Immature natural killer cell (primary cell): ENCODE measurements around the gene ZNF785. TPM values are rescaled to one million over a fixed set of nuclear protein-coding genes. Genes with fewer than 3 reads are reported as not detected.
"Not testable (repeated sequence)": the region's sequence is repeated elsewhere in the genome, so short reads cannot be mapped to it uniquely, and the experiment has no call there.

Source experiments
- DNase-seq, 3 donors: peaks; one replicate each; pipeline ENCODE4 v3.0.0; 2022; ENCODE audit warnings: mixed read lengths in 1 of 3
- H3K27ac Mint-ChIP-seq, 6 donors: one replicate each; pipeline ENCODE4 v1.8.0; 2020; ENCODE audit warnings: mixed read lengths in 6 of 6, mild to moderate bottlenecking in 5 of 6, inconsistent platforms in 4 of 6, moderate library complexity in 3 of 6
- H3K27me3 Mint-ChIP-seq, 3 donors: one replicate each; pipeline ENCODE4 v1.8.0; 2020 to 2021; ENCODE audit warnings: low read depth in 3 of 3, mild to moderate bottlenecking in 3 of 3, mixed read lengths in 3 of 3, moderate library complexity in 3 of 3, inconsistent platforms in 1 of 3
- H3K36me3 Mint-ChIP-seq, 3 donors: one replicate each; pipeline ENCODE4 v1.8.0; 2020; ENCODE audit warnings: mixed read lengths in 3 of 3, inconsistent platforms in 2 of 3, mild to moderate bottlenecking in 2 of 3
- H3K4me1 Mint-ChIP-seq, 2 donors: one replicate each; pipeline ENCODE4 v1.8.0; 2020; ENCODE audit warnings: inconsistent platforms in 2 of 2, mild to moderate bottlenecking in 2 of 2, mixed read lengths in 2 of 2, moderate library complexity in 1 of 2
- H3K4me3 Mint-ChIP-seq, 5 donors: one replicate each; pipeline ENCODE4 v1.8.0; 2020; ENCODE audit warnings: mild to moderate bottlenecking in 5 of 5, mixed read lengths in 5 of 5, inconsistent platforms in 3 of 5, moderate library complexity in 3 of 5
- H3K9me3 Mint-ChIP-seq, 6 donors: one replicate each; pipeline ENCODE4 v1.8.0; 2020; ENCODE audit warnings: mild to moderate bottlenecking in 6 of 6, mixed read lengths in 6 of 6, inconsistent platforms in 4 of 6, moderate library complexity in 3 of 6
- polyA plus RNA-seq, 3 donors: library from polyadenylated mRNA; unstranded; fragments of 300-500 nt; fragmentation: Illumina TruSeq; gene quantifications; one replicate each; pipeline ENCODE4 v1.2.3, GENCODE V29; 2021

ZNF785 gene
- polyA plus RNA-seq, 3 donors from 2014 or later = 1.2 to 3.3 (median 1.9) TPM

DNA sequence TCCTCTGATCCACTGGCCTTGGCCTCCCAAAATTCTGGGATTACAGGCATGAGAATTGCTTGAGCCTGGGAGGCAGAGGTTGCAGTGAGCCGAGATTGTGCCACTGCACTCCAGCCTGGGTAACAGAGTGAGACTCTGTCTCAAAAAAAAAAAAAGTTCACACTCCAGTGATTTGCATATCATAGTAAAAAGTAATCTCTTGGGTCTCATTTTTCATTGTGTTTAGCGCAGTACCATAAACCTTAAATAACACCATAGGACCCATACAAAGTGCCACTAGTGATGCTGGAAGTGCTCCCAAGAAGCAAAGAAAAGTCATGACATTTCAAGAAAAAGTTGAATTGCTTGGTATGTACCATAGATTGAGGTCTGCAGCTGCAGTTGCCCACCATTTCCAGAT lies 4.1 kb upstream of the ZNF785 start:
- H3K36me3 Mint-ChIP-seq, H3K9me3 Mint-ChIP-seq, H3K27ac Mint-ChIP-seq, H3K4me3 Mint-ChIP-seq, H3K27me3 Mint-ChIP-seq, DNase-seq: not testable (repeated sequence)
- peaks cover 17 to 23% of the 10 kb centered on the region in 2 donors for H3K4me1 Mint-ChIP-seq

DNA sequence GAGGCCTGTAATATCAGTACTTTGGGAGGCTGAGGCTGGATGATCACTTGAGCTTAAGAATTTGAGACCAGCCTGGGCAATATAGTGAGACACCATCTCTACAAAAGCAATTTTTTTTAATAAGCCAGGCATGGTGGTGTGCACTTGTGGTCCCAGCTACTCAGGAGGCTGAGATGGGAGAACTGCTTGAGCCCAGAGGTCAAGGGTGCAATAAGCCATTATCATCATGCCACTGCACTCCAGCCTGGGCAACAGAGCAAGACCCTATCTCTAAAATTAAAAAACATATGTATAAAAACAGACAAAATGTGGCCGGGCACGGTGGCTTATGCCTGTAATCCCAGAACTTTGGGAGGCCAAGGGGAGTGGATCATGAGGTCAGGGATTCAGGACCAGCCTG lies 3.2 kb upstream of the ZNF785 start:
- Mint-ChIP-seq H3K36me3 (peaks cover 0 to 4% (median 0%) of the 10 kb centered on the region in 3 donors), H3K27ac (no peak overlapping the region), H3K27me3 (peaks cover 0 to 6% (median 4%) of the 10 kb centered on the region in 3 donors), H3K9me3 (no peaks in the 10 kb centered on the region), H3K4me1 (peaks cover 19 to 27% of the 10 kb centered on the region in 2 donors), H3K4me3 (no peak overlapping the region)
- DNase-seq = no peak

DNA sequence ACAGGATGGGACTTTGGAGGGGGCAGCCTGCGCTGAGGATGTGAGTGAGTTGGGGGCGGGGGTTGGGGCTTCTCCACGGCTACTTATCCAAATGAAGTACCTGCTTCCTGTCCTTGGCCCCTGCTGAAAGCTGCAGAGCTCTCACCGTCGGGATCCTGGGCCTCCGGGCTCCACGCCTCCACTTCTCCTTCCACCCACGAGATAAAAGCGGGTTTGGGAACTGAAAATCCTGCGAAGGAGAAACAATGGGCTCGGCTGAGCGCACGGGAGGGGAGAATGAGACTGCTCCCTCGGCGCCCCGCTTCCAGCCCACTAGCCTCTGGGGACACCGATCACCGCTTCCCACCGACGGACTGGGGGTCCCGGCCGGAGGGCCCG lies 486 bp downstream of the ZNF785 start:
- Mint-ChIP-seq H3K9me3 (no peaks in the 10 kb centered on the region), H3K4me1 (peaks cover 19 to 27% of the 10 kb centered on the region in 2 donors), H3K4me3 (peak overlapping the region; percentile 84 to 96 (median 85)), H3K27me3 (peaks cover 0 to 6% (median 4%) of the 10 kb centered on the region in 3 donors), H3K36me3 (peaks cover 0 to 4% (median 3%) of the 10 kb centered on the region in 3 donors), H3K27ac (peak overlapping the region; percentile 30 to 83 (median 73))
- no peak for DNase-seq

DNA sequence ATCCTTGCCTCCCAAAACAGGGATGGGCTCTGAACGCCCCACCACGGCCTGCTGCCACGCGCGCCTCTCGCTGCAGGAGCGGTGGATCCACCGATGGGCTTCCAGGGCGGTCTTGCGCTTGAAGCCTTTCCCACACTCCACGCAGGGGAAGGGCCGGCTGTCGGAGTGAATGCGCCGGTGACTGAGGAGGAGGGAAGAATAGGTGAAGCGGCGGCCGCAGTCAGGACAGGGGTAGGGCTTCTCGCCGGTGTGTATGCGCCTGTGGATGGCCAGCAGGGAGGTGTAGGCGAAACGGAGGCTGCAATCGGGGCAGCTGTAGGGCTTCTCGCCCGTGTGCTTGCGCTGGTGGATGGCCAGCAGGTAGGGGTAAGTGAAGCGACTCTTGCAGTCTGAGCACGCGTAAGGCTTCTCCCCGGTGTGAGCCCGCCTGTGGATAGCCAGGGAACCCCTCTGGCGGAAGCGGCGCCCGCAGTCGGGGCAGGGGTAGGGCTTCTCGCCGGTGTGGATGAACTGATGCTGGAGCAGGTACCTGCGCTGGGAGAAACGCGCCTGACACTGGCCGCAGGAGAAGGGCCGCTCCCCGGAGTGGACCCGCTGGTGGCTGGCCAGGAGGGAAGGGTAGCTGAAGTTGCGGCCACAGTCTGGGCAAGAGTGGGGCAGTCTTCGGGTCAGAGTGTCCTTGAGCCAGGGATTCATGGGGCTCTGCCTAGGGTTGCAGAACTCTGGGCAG lies 2.7 kb downstream of the ZNF785 start:
- Mint-ChIP-seq H3K27ac (no peak overlapping the region), H3K4me3 (no peak overlapping the region), H3K9me3 (no peaks in the 10 kb centered on the region), H3K27me3 (peaks cover 0 to 4% (median 4%) of the 10 kb centered on the region in 3 donors), H3K36me3 (peaks cover 3 to 4% (median 3%) of the 10 kb centered on the region in 3 donors), H3K4me1 (peaks cover 19 to 24% of the 10 kb centered on the region in 2 donors)
- no peak for DNase-seq

DNA sequence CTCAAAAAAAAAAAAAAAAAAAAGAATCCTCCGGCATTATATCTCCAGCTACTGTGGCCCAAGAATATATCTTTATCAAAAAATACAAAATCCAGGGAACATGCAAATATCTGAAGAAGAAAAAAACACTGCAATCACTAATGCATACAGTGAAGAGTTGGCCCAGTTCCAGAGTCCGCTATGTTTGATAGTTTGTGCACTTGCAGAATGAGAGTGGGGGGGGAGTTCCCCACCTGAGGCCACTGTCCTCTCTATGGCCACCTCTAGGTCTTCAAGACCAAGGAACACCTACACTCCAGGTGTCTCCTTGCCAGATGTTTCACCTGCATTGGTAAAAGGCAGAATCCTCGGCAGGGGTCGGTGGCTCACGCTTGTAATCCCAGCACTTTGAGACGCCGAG lies 4.0 kb downstream of the ZNF785 start:
- Mint-ChIP-seq H3K4me3 (no peak overlapping the region), H3K4me1 (peaks cover 16 to 21% of the 10 kb centered on the region in 2 donors), H3K27ac (no peak overlapping the region)

DNA sequence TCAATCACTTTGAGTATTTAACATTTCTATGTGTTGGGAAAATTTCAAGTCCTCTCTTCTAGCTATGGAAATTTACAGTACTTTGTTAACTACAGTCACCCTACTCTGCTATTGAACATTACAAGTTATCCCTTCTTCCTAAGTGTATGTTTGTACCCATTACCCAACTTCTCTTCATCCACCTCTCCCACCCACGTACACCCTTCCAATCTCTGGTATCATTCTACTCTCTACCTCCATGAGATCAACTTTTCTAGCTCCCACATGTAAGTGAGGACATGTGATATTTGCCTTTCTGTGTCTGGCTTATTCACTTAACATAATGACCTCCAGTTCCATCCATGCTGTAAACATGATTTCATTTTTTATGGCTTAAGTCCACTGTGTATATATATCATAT lies 10.8 kb downstream of the ZNF785 start:
- peaks cover 0 to 3% (median 0%) of the 10 kb centered on the region in 3 donors for H3K36me3 Mint-ChIP-seq
- H3K27me3 Mint-ChIP-seq = peaks cover 0 to 7% (median 0%) of the 10 kb centered on the region in 3 donors
- no peak overlapping the region for H3K27ac Mint-ChIP-seq
- H3K4me3 Mint-ChIP-seq = peak overlapping the region in 1 of 5 donors; percentile 24
- DNase-seq = no peak
- no peaks in the 10 kb centered on the region for H3K9me3 Mint-ChIP-seq
- peaks cover 21 to 28% of the 10 kb centered on the region in 2 donors for H3K4me1 Mint-ChIP-seq

More for the DNA sequence above, 4.0 kb downstream of the ZNF785 start:
- DNase-seq = no peak
- Mint-ChIP-seq H3K9me3 (no peaks in the 10 kb centered on the region), H3K36me3 (peaks cover 3 to 4% (median 3%) of the 10 kb centered on the region in 3 donors), H3K27me3 (peaks cover 0 to 4% (median 4%) of the 10 kb centered on the region in 3 donors)

DNA sequence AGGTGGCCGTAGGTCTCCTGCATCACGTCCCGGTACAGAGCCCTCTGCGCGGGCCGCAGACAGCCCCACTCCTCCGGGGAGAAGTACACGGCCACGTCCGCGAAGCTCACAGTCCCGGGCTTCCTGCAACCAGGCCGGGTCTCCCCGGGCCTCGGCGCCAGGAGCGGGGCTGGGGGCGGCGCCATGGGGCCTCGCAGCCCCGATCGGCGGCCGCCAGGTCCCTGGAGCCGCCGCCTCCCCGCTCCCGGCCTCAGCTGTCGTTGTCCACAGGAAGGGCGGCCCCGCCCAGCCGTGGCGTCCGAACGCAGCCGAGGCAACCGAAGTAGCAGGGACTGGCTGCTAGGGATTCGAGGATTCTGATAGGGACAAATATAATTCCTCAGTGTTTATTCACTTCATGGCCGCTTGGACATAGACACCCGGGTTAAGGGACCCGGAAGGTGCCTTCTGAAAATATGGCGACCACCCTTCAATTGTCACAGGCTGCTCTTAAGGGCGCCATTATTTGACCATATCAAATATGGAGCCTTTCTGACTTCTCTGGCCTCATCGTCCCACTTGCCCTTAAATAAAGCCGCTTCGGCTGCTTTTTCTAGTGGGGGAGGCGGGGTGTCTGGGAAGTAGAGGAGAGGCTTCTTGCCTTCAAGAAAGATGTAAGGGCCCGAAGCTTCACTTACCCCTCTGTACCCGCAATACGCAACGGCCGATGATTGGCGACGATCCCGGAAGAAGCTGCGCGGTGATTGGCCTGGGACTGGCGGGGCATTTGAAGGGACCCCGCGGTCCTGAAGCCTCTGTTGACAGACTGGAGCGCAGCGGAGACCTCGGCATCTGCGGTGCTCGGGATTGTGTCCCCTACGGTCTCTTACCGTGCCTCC lies 13.8 kb downstream of the ZNF785 start, which contains the start of gene ZNF688:
Gene ZNF688, minus strand, starts transcription at position 270 of the 878 bp plus-strand sequence. Its CDS starts 85 bp downstream, at position 185.
- H3K4me3 Mint-ChIP-seq = peak within 1 kb of the TSS; percentile 90 to 92 (median 91)
- H3K4me1 Mint-ChIP-seq = peaks cover 29 to 35% of the 10 kb centered on the region in 2 donors
- H3K36me3 Mint-ChIP-seq = no peaks in the 10 kb centered on the region
- H3K27me3 Mint-ChIP-seq = peaks cover 0 to 15% (median 0%) of the 10 kb centered on the region in 3 donors
- H3K27ac Mint-ChIP-seq = peak within 1 kb of the TSS; percentile 93 to 98 (median 96)
- peak; percentile 95 to 97 (median 95) for DNase-seq
- H3K9me3 Mint-ChIP-seq = no peaks in the 10 kb centered on the region

DNA sequence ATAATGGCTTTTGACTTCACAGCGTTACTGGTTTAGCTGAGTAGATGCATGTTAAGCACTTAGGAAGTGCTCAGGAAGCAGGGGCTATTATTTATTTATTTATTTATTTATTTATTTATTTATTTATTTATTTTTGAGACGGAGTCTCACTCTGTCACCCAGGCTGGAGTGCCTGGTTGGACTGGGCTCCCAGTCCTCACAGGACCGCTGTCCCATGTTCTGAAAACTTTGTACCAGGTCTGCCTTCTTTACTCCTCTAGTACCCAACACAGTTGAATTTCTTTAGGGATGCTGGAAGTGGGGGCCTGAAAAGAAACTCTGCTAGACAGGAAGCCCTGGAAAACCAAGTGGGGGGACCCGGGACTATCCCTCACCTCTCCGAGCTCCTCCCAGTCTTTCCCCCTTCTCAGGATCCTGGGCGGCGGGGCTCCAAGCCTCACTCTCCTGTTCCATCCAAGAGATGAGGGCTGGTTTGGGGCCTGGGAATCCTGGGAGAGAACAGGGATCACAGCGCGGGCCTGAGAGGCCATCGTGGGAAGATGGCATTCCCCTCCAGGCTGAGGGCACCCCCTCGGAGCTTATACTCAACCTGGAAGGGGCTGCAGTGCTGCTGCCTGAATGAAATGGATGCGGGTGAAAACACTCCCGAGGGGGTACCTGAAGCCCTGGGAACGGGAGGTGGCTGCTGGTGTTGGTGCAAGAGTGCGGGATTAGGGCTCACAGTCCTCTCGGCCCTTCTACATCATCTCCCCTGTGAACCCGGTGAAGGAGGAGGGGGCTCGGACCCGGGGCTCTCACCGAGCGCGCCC lies 14.7 kb downstream of the ZNF785 start:
- H3K27ac Mint-ChIP-seq = peak overlapping the region; percentile 87 to 98 (median 90)
- H3K4me1 Mint-ChIP-seq = peaks cover 29 to 35% of the 10 kb centered on the region in 2 donors
- no peaks in the 10 kb centered on the region for H3K36me3 Mint-ChIP-seq
- peak overlapping the region; percentile 78 to 92 (median 90) for H3K4me3 Mint-ChIP-seq
- H3K9me3 Mint-ChIP-seq = no peaks in the 10 kb centered on the region
- H3K27me3 Mint-ChIP-seq = peaks cover 0 to 20% (median 1%) of the 10 kb centered on the region in 3 donors
- DNase-seq = no peak

DNA sequence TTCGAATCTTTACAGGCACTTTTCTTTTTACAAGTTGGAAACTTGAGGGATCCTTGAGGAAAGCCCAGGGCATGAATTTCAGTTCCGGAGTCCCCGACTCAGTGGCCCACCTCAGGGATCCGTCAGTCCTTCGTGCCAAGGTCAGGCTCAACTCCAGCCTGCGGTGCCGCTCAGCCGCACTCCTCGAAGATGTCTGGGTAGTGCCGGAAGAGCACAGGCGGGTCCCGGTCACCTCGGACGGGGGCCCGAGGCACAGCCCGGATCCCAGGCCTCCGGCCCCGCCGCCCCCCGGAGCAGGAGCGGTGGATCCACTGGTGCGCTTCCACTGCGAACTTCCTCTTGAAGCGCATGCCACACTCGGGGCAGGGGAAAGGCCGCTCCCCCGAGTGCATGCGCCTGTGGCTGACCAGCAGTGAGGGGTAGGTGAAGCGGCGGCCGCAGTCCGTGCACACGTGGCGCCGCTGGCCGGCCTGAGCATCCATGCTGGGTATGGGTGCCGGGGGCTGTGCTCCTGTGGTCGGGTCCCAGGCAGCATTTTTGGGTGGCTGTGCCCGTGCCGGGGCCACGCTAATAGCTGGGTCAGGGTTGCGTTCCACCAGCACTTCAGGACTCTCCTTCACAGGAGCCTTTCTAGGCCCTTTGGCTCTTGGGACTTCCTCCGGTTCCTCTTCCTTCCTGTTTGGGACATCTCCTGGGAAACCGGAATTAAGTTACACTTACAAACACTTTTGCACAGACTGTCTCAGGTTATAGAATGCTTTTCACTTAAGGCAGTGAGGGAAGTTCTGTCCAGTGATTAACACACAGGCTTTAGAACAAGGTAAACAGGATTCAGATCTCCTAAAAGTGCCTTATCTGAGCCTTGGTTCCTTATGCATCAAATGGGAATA lies 15.5 kb downstream of the ZNF785 start:
- peak overlapping the region in 3 of 5 donors; percentile 17 to 92 (median 78) for H3K4me3 Mint-ChIP-seq
- no peaks in the 10 kb centered on the region for H3K9me3 Mint-ChIP-seq
- no peaks in the 10 kb centered on the region for H3K36me3 Mint-ChIP-seq
- peak overlapping the region in 4 of 6 donors; percentile 43 to 98 (median 78) for H3K27ac Mint-ChIP-seq
- no peak for DNase-seq
- H3K27me3 Mint-ChIP-seq = peaks cover 0 to 20% (median 2%) of the 10 kb centered on the region in 3 donors
- H3K4me1 Mint-ChIP-seq = peaks cover 29 to 35% of the 10 kb centered on the region in 2 donors

DNA sequence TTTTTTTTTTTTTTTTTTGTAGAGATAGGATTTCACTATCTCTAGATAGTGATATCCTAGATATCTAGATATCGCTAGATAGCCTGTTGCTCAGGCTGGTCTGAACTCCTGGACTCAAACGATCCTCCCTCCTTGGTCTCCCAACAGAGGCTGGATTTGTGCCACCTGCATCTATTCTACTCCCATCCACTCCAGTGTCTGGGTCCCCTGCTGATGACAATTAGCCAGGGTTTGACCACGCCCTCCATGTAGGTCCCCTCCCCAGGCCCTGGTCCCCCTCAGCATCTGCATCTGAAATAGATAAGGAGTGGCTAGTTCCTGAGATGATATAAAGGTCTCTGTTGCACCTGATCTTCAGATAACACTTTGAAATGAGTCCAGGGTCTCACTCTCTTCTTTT lies 16.2 kb downstream of the ZNF785 start:
- H3K9me3 Mint-ChIP-seq = no peaks in the 10 kb centered on the region
- peaks cover 29 to 35% of the 10 kb centered on the region in 2 donors for H3K4me1 Mint-ChIP-seq
- peak overlapping the region in 4 of 6 donors; percentile 64 to 79 (median 68) for H3K27ac Mint-ChIP-seq
- H3K36me3 Mint-ChIP-seq = no peaks in the 10 kb centered on the region
- H3K27me3 Mint-ChIP-seq = peaks cover 0 to 18% (median 2%) of the 10 kb centered on the region in 3 donors
- DNase-seq = no peak
- peak overlapping the region in 1 of 5 donors; percentile 13 for H3K4me3 Mint-ChIP-seq

DNA sequence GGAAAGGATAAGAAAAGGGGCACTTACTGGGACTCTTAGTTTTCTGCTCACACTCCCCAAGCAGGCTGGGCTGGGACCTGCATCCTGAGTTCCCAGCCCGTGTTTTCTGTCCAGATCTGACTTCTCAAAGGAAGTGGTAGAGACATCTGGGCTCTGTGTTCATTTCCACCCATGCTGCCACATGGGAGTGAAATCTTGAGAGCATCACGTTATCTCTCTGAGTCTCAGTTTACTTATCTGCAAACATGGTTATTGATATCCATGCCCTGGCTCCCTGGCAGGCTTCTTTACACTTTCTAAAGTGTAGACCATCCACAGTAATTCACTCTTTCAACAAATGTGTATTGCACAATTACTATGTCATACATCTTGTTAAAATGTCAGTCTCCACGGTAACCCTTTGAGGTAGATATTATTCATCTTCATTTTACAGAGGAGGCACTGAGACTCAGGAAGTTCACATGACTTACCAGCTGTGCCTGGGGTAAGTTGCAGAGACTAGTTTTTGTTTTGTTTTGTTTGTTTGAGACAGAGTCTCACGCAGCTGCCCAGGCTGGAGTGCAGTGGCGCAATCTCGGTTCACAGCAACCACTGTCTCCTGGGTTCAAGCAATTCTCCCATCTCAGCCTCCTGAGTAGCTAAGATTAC lies 17.4 kb downstream of the ZNF785 start:
- H3K4me3 Mint-ChIP-seq = peak overlapping the region; percentile 51 to 73 (median 73)
- no peaks in the 10 kb centered on the region for H3K9me3 Mint-ChIP-seq
- no peaks in the 10 kb centered on the region for H3K36me3 Mint-ChIP-seq
- peaks cover 0 to 21% (median 2%) of the 10 kb centered on the region in 3 donors for H3K27me3 Mint-ChIP-seq
- H3K27ac Mint-ChIP-seq = peak overlapping the region; percentile 85 to 95 (median 92)
- DNase-seq = peak; percentile 44 to 61 (median 51)
- peaks cover 25 to 31% of the 10 kb centered on the region in 2 donors for H3K4me1 Mint-ChIP-seq
